PFSK-1 (cell line): ENCODE data around the gene B3GAT2.

Source experiments
- POLR2AphosphoS5 ChIP-seq: IDR thresholded peaks from 2 replicates; pipeline ENCODE4 v1.6.1; 2012; ENCODE audit warnings: low read depth, mild to moderate bottlenecking, control low read depth, low read length, moderate library complexity
- REST ChIP-seq, 2 experiments: IDR thresholded peaks; 2 replicates each; pipeline versions ENCODE4 v1.6.1 to v1.8.0; 2011 to 2012; ENCODE audit warnings: low read depth in 2 of 2, low read length in 2 of 2, control low read depth in 1 of 2, inconsistent platforms in 1 of 2, mild to moderate bottlenecking in 1 of 2, moderate library complexity in 1 of 2; ENCODE audit not compliant: insufficient read depth in 1 of 2
- TAF1 ChIP-seq: IDR thresholded peaks from 2 replicates; pipeline ENCODE4 v1.6.1; 2012; ENCODE audit warnings: low read length, control low read depth, borderline replicate concordance; ENCODE audit not compliant: insufficient read depth

GRCh38 chr6:70819646-70820045 lies 137.2 kb downstream of the B3GAT2 start:
- no peak for TF ChIP-seq POLR2AphosphoS5
- TF ChIP-seq REST (IDR thresholded peaks at IDR 0.05; ENCODE audit: insufficient read depth in 1 of 2, low read depth in 2 of 2, low read length in 2 of 2): no peak
- no peak for TF ChIP-seq TAF1
